MG63 (cell line): Measurements from ENCODE around the gene HHLA2. TPM values are rescaled to one million over a fixed set of nuclear protein-coding genes. Genes with fewer than 3 reads are reported as not detected.

ENCODE experiments used
- DNase-seq: peaks from one replicate; pipeline ENCODE4 v3.0.0-alpha.2; 2020
- H3K27me3 ChIP-seq: fragments of 250-450 bp; sonication (Bioruptor Pico); 2 replicates; pipeline ENCODE4 v1.5.1; 2020; ENCODE audit warnings: mild to moderate bottlenecking, moderate library complexity
- H3K36me3 ChIP-seq: fragments of 250-450 bp; sonication (Bioruptor Pico); 2 replicates; pipeline ENCODE4 v1.5.1; 2020; ENCODE audit warnings: mild to moderate bottlenecking, moderate library complexity
- H3K4me3 ChIP-seq: fragments of 250-450 bp; sonication (Bioruptor Pico); 2 replicates; pipeline ENCODE4 v1.5.1; 2020; ENCODE audit warnings: mild to moderate bottlenecking, moderate library complexity
- H3K9me3 ChIP-seq: fragments of 250-450 bp; sonication (Bioruptor Pico); 2 replicates; pipeline ENCODE4 v1.5.1; 2020; ENCODE audit warnings: mild to moderate bottlenecking, moderate library complexity
- total RNA-seq: library from RNA; depleted of rRNA; stranded (reverse); fragments of >200 nt; shearing (Covaris generic); gene quantifications from 2 replicates; pipeline ENCODE4 v1.2.3, GENCODE V29; 2014; ENCODE audit warnings: low replicate concordance

The HHLA2 gene
- total RNA-seq, 1 experiment from 2014 or later, result not detected

- no peaks in the 10 kb centered on the region; the same call in 1 of the 2 replicates for H3K9me3 ChIP-seq
- no peak overlapping the region for H3K4me3 ChIP-seq
- DNase-seq, result no peak
- no peaks in the 10 kb centered on the region for H3K27me3 ChIP-seq
- no peaks in the 10 kb centered on the region for H3K36me3 ChIP-seq
Observed at GRCh38 chr3:108292905-108293328, 3.4 kb upstream of the HHLA2 start.

DNA sequence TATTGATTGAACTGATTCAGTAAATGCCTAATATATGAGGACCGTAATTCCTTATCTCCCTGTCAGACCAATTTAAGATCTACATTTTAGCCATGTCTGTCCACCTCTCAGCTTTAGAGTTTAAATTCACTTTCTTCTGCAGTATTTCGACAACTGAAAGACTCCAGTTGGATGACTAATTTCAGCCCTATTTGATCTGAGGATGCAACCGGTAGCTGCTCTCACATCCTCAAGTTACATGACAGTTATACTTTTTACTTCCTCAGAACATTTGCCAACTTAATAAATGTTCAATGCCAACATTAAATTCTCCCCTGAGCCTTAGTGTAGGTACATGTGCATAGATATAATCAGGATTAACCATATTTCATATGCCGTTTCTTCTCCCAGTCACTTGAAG is 2.5 kb upstream of the HHLA2 start:
- Histone ChIP-seq H3K36me3 (no peaks in the 10 kb centered on the region), H3K4me3 (no peak overlapping the region), H3K9me3 (no peaks in the 10 kb centered on the region; the same call in 1 of the 2 replicates), H3K27me3 (no peaks in the 10 kb centered on the region)
- DNase-seq, result no peak

GRCh38 chr3:108295421-108296175 is 750 bp upstream of the HHLA2 start:
- H3K27me3 ChIP-seq, result no peaks in the 10 kb centered on the region
- no peaks in the 10 kb centered on the region for H3K36me3 ChIP-seq
- H3K9me3 ChIP-seq, result no peaks in the 10 kb centered on the region; the same call in 1 of the 2 replicates
- DNase-seq, result no peak
- H3K4me3 ChIP-seq, result no peak overlapping the region

- DNase-seq, result no peak
Observed at GRCh38 chr3:108297647-108298046, 1.3 kb downstream of the HHLA2 start.

DNA sequence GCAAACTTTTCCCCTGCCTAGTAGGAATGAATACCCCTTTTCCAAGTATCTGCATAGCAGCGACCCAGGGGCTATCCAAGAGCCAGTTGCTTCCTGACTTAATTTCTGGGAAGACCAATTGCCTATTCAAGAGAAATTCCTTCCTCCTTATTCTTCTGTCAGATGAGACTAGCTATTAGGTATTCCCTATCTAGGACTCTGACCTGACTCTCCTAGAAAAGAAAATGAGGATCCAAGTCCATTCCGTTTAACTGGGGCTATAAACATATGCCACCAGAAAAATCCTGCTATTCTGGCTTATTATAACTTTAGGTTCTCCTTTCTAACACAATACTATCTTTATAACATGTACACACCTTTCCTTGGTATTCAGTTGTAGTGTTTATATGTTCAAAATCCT is 1.7 kb downstream of the HHLA2 start:
- DNase-seq, result no peak
- Histone ChIP-seq H3K4me3 (no peak overlapping the region), H3K27me3 (no peaks in the 10 kb centered on the region), H3K36me3 (no peaks in the 10 kb centered on the region), H3K9me3 (no peaks in the 10 kb centered on the region)

More at GRCh38 chr3:108297647-108298046, 1.3 kb downstream of the HHLA2 start:
- Histone ChIP-seq H3K9me3 (no peaks in the 10 kb centered on the region), H3K36me3 (no peaks in the 10 kb centered on the region), H3K4me3 (no peak overlapping the region), H3K27me3 (no peaks in the 10 kb centered on the region)

DNA sequence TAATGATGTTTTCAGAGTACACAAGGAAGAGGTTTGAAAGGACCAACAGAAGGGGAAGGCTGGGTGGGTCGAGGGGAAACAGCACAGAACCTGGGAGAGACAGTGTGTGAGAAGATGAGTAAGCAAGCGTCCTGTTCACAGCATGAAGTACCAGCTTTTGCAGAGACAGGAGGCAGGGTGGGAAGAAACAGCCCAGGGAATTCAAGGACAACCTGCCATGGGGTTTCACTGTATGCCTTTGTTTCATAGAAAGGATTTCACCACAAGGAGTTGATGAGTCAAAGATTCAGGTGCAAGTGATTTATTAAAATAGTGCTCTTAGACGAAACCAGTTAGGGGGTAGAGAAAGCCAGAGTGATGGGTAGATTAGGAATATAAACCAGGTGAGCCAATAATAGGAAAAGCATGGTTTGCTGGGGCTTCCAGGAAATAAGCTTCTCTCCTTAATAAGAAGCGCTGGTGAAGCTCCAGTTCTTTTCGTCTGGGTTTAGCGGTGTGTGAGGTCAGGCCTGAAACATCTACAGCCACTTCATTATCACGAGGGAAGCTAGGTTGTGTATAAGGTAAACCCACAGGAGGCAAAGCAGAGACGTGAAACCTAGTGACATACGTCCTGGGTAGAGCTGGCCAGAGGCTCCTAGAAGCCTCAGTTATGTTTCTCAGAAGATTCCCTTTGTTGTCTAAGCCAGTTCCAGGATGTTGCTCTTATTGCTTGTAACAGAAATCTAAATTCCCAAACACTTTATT is 3.9 kb downstream of the HHLA2 start:
- no peak for DNase-seq
- Histone ChIP-seq H3K4me3 (no peak overlapping the region), H3K9me3 (no peaks in the 10 kb centered on the region), H3K27me3 (no peaks in the 10 kb centered on the region), H3K36me3 (no peaks in the 10 kb centered on the region)

GRCh38 chr3:108301695-108302404 is 5.5 kb downstream of the HHLA2 start:
- Histone ChIP-seq H3K27me3 (no peaks in the 10 kb centered on the region), H3K4me3 (no peak overlapping the region), H3K36me3 (no peaks in the 10 kb centered on the region), H3K9me3 (no peaks in the 10 kb centered on the region)
- no peak for DNase-seq

DNA sequence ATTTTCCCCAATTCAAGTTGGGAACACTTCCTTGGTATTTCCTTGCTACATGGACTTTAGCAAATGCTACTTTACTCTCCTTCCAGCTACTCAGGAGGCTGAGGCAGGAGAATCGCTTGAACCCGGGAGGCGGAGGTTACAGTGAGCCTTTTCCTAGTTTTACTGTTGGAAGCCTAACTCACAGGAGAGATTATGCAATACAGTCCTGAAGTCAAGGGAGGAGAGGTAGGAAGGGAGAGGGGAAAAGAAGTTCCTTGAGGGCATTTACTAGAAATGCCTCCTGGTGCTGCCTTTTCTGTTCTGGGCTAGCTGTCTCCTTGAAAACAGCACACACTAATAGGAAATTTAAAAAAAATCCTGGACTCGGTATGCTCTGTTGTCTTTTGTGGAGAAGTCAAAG is 6.2 kb downstream of the HHLA2 start:
- no peak for DNase-seq
- Histone ChIP-seq H3K9me3 (no peaks in the 10 kb centered on the region), H3K4me3 (no peak overlapping the region), H3K27me3 (no peaks in the 10 kb centered on the region), H3K36me3 (no peaks in the 10 kb centered on the region)

DNA sequence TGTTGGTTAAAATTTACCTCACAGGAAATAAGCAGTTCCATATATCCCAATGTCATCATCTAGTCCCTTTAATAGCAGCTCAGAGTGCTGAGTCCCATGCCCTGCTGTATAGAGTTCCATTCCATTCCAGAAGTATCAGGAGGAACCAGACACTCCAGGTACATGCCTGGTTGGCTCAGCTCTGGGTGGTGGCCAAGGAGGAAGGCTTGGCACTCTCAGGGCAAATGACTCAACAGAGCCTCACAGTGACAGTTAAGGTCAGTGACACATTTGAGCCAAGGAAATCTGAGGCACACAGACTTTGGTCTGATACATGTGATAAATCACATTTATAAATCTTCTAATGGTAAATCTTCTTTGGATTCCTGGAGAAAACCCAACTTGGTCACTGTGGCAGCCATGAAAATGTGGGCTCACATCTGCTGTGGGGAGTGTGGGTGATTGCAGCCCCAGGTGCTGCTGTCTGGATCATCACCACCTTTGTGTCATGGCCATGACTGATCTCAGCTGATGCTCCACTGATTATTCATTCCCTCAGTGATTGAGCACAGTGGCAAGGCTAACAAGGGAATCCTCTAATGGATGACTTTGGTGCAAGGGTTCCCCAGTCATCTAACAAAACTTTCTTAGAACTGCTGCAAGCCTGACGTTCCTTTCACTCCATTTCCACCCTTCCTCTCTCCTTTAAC is 9.3 kb downstream of the HHLA2 start:
- H3K36me3 ChIP-seq, result no peaks in the 10 kb centered on the region
- no peak overlapping the region for H3K4me3 ChIP-seq
- H3K27me3 ChIP-seq, result no peaks in the 10 kb centered on the region
- no peaks in the 10 kb centered on the region for H3K9me3 ChIP-seq
- DNase-seq, result peak; percentile 35

DNA sequence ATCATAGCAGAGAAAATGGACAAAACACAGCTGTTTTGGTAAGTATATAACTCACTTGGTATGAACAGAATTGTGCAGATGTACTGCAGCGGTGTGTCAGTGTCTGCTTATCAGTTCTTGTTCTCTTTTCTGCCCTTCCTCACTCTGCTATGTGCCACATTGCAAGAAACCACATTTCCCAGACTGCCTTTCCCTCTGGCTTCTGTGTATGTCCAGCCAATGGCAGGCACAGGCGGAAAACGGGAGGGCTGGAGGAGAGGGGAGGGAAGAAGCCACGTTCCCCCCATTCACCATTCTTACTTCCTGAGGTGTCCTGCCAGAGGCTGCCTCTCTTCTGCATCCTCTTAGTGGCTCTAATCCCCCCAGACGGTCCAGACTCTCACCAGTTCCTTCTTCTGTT is 15.4 kb downstream of the HHLA2 start:
- Histone ChIP-seq H3K27me3 (no peaks in the 10 kb centered on the region), H3K4me3 (no peak overlapping the region), H3K36me3 (no peaks in the 10 kb centered on the region), H3K9me3 (no peaks in the 10 kb centered on the region)
- DNase-seq, result no peak

DNA sequence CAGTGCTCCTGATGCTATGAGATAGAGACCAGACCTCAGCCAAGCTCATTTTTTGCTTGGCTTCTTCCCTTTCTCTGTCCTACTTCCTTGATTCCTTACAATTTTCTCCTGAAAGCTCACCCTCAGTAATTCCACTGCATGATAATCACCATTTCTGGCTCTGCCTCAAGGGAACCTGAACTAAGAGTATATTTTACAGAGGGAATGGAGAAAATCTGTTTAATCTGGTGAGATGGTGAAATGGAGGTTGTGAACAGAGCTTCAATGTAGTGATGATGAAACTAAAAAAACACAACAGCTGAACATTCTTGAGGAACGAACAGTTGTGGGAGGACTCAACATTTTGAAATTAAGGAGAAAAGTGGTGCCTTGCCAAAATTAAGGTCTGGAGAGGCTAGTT is 16.3 kb downstream of the HHLA2 start:
- Histone ChIP-seq H3K36me3 (no peaks in the 10 kb centered on the region), H3K4me3 (no peak overlapping the region), H3K27me3 (no peaks in the 10 kb centered on the region), H3K9me3 (no peaks in the 10 kb centered on the region)
- no peak for DNase-seq

DNA sequence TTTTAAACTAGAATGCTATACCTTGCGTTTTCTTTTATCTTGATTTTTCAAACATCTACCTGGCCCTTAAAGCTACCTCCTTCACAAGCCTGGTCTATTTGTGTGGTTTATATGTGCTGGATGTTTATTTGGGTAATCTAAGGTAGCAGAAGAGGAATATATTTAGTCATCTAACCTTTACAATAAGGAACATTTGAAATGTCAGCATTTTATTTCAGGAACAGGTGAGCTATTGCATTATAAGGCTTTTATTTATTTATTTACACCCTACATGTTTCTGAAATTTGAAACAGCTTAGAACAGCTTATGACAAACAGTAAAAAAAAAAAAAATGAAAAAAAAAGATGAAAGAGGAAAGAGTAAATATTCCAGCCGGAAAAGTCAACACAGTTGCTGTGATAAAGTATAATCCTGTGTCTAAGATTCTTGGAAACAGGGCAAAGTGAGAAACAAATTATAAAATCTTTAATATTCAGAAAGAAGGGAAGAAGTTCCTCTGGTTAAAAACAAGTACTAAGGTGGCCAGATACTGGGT is 19.5 kb downstream of the HHLA2 start:
- Histone ChIP-seq H3K4me3 (no peak overlapping the region), H3K36me3 (no peaks in the 10 kb centered on the region), H3K27me3 (no peaks in the 10 kb centered on the region), H3K9me3 (no peaks in the 10 kb centered on the region)
- DNase-seq, result no peak

GRCh38 chr3:108319428-108320082 is 23.2 kb downstream of the HHLA2 start:
- Histone ChIP-seq H3K36me3 (no peaks in the 10 kb centered on the region), H3K9me3 (no peaks in the 10 kb centered on the region), H3K27me3 (no peaks in the 10 kb centered on the region), H3K4me3 (no peak overlapping the region)
- DNase-seq, result no peak

- Histone ChIP-seq H3K27me3 (no peaks in the 10 kb centered on the region), H3K4me3 (no peak overlapping the region), H3K9me3 (no peaks in the 10 kb centered on the region), H3K36me3 (no peaks in the 10 kb centered on the region)
- no peak for DNase-seq
Observed at GRCh38 chr3:108320746-108321350, 24.5 kb downstream of the HHLA2 start.

DNA sequence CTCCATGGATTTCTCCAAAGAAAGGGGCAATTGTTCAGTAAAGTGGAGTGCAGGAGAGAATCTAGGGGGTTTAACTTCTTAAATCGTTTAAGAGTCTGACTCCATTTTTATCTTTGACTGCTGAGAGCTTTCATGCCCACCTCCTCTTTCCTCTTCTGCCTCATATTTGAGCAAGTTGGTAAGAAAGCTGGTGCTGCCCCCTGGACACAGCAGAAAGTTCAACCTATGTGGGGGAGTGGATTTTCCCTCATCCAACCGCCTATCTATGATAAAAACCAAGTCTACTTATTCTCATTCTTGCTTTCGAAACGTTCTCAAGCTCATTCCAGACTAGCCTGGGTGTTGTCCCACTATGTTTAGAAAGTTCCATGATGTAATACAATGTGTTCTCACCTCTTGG is 26.0 kb downstream of the HHLA2 start:
- no peaks in the 10 kb centered on the region for H3K27me3 ChIP-seq
- DNase-seq, result no peak
- H3K4me3 ChIP-seq, result no peak overlapping the region

GRCh38 chr3:108324177-108324576 is 27.8 kb downstream of the HHLA2 start:
- no peak for DNase-seq
- no peak overlapping the region for H3K4me3 ChIP-seq
- no peaks in the 10 kb centered on the region for H3K36me3 ChIP-seq
- no peaks in the 10 kb centered on the region for H3K27me3 ChIP-seq
- H3K9me3 ChIP-seq, result peaks cover 13% of the 10 kb centered on the region

More for the DNA sequence above, 26.0 kb downstream of the HHLA2 start:
- Histone ChIP-seq H3K9me3 (peaks cover 8% of the 10 kb centered on the region), H3K36me3 (no peaks in the 10 kb centered on the region)
